Measurements from ENCODE around the gene EML6.

The EML6 gene

DNA sequence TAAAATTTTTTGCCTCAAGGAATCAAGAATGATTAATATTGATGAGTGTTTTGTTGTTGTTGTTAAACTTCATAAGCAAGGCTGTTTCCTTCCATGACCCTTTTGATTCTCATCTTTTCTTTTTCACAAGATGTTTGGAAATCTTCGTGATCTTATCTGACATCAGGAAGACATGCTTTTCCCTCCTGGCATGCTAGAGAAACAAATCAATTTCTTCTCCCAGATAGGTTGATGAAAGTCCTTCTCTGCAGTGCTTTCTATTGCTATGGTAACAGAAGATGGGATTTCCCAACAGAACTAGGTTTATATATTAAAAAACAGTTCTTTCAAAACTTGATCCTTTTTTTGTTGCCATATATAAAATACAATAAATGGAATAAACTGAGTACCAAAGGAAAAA lies 85.2 kb downstream of the EML6 start:
- no peak for DNase-seq (ENCODE audit: low read depth)
- in situ Hi-C loops (cut with HindIII; ENCODE audit: low sequenced_read_pairs) = no loop called here
- no peak overlapping the region for H3K4me3 ChIP-seq (ENCODE audit: low read depth, low read length)
- TF ChIP-seq, protein P1, sequence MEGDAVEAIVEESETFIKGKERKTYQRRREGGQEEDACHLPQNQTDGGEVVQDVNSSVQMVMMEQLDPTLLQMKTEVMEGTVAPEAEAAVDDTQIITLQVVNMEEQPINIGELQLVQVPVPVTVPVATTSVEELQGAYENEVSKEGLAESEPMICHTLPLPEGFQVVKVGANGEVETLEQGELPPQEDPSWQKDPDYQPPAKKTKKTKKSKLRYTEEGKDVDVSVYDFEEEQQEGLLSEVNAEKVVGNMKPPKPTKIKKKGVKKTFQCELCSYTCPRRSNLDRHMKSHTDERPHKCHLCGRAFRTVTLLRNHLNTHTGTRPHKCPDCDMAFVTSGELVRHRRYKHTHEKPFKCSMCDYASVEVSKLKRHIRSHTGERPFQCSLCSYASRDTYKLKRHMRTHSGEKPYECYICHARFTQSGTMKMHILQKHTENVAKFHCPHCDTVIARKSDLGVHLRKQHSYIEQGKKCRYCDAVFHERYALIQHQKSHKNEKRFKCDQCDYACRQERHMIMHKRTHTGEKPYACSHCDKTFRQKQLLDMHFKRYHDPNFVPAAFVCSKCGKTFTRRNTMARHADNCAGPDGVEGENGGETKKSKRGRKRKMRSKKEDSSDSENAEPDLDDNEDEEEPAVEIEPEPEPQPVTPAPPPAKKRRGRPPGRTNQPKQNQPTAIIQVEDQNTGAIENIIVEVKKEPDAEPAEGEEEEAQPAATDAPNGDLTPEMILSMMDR (IDR thresholded peaks at IDR 0.05; ENCODE audit: low read depth, low read length, missing control alignments) = no peak

- H3K4me3 ChIP-seq (ENCODE audit: low read depth, low read length) = no peak overlapping the region
- no peak for DNase-seq (ENCODE audit: low read depth)
- in situ Hi-C loops (cut with HindIII; ENCODE audit: low sequenced_read_pairs) = no loop called here
- TF ChIP-seq, protein P1 (IDR thresholded peaks at IDR 0.05; ENCODE audit: low read depth, low read length, missing control alignments) = no peak
Observed at GRCh38 chr2:54809819-54810218, 86.4 kb downstream of the EML6 start.

GRCh38 chr2:54810246-54810645 lies 86.8 kb downstream of the EML6 start:
- TF ChIP-seq, protein P1 (IDR thresholded peaks at IDR 0.05; ENCODE audit: low read depth, low read length, missing control alignments) = no peak
- no peak for DNase-seq (ENCODE audit: low read depth)
- H3K4me3 ChIP-seq (ENCODE audit: low read depth, low read length) = no peak overlapping the region
- in situ Hi-C loops (cut with HindIII; ENCODE audit: low sequenced_read_pairs) = no loop called here

DNA sequence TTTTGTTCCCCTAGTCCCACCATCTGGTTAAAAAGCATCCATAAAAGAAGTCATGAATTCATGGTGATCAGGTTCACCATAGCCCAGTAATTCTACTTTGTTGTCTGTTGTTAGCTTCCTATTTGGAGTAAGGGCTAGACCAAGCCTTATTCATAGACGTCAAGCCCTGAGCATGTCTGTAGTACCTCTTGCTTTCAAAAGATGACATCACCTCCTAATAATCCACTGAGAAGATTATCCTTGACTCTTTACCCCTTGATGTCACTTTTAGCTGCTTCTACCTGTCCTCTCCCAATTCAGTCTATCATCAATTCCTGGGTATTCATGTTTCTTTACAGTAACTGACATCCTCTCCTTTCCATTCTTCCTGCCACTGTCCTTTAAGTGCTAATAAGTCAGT lies 90.1 kb downstream of the EML6 start:
- H3K4me3 ChIP-seq (ENCODE audit: low read depth, low read length) = no peak overlapping the region
- in situ Hi-C loops (cut with HindIII; ENCODE audit: low sequenced_read_pairs) = no loop called here
- DNase-seq (ENCODE audit: low read depth) = no peak
- TF ChIP-seq, protein P1 (IDR thresholded peaks at IDR 0.05; ENCODE audit: low read depth, low read length, missing control alignments) = no peak

GRCh38 chr2:54814389-54815147 lies 91.1 kb downstream of the EML6 start:
- H3K4me3 ChIP-seq (ENCODE audit: low read depth, low read length) = no peak overlapping the region
- TF ChIP-seq, protein P1 (IDR thresholded peaks at IDR 0.05; ENCODE audit: low read depth, low read length, missing control alignments) = no peak
- DNase-seq (ENCODE audit: low read depth) = no peak
- in situ Hi-C loops (cut with HindIII; ENCODE audit: low sequenced_read_pairs) = no loop called here

DNA sequence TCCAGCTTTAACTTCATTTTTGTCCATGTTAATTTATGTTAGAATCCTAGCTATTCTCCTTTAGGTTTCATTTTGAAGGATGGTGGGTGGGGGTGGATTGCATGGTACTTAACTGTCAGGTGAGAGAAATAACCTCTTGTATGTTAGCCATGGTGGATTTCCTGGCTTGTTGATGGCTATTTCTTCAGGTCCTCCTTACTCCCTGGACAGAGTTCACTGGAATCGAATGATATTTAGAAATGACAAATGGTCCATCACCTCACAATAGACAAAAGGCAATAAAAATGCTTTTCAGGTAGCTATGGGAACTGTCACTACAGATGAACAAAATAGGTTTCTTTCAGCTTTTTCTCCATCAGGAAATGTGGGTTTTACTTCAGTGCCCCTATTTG lies 91.7 kb downstream of the EML6 start:
- H3K4me3 ChIP-seq (ENCODE audit: low read depth, low read length) = no peak overlapping the region
- DNase-seq (ENCODE audit: low read depth) = no peak
- TF ChIP-seq, protein P1 (IDR thresholded peaks at IDR 0.05; ENCODE audit: low read depth, low read length, missing control alignments) = no peak
- in situ Hi-C loops (cut with HindIII; ENCODE audit: low sequenced_read_pairs) = no loop called here

Measured in astrocyte of the cerebellum (primary cell).